K562 (cell line): ENCODE measurements around the gene MYL6B. TPM values are rescaled to one million over a fixed set of nuclear protein-coding genes. Genes with fewer than 3 reads are reported as not detected.
A peak's percentile ranks its signal among the peaks of the same experiment; 100 is the strongest.

Source experiments
- ATF1 ChIP-seq, 2 experiments: fragments of 450-650 bp in 1 of 2; IDR thresholded peaks; 2 replicates each; pipeline ENCODE4 v1.6.1; 2016; ENCODE audit warnings: missing compliant biosample characterization in 1 of 2, missing genetic modification characterization in 1 of 2
- BRD9 ChIP-seq: fragments of 450-650 bp; IDR thresholded peaks from 2 replicates; pipeline ENCODE4 v1.6.1; 2018; ENCODE audit warnings: low read depth; ENCODE audit not compliant: partially characterized antibody
- DPF2 ChIP-seq: fragments of 450-650 bp; IDR thresholded peaks from 2 replicates; pipeline ENCODE4 v1.6.1; 2016
- ETV1 ChIP-seq: fragments of 450-650 bp; conservative IDR thresholded peaks from 2 replicates; pipeline ENCODE4 v1.6.1; 2016; ENCODE audit warnings: missing genetic modification characterization, control low read depth, low read depth, missing compliant biosample characterization
- HDAC3 ChIP-seq: fragments of 450-650 bp; IDR thresholded peaks from 2 replicates; pipeline ENCODE4 v1.6.1; 2018; ENCODE audit warnings: borderline replicate concordance, mild to moderate bottlenecking, moderate library complexity; ENCODE audit not compliant: partially characterized antibody
- IRF1 ChIP-seq: sonication (generic); formaldehyde crosslinking; IDR thresholded peaks from 2 replicates; pipeline ENCODE4 v1.8.0; 2022; ENCODE audit warnings: missing genetic modification reagents, mild to moderate bottlenecking, borderline replicate concordance
- KAT8 ChIP-seq: fragments of 450-650 bp; IDR thresholded peaks from 2 replicates; pipeline ENCODE4 v1.6.1; 2016; ENCODE audit warnings: low read depth, mild to moderate bottlenecking
- MED1 ChIP-seq: sonication (generic); formaldehyde crosslinking; IDR thresholded peaks from 2 replicates; pipeline ENCODE4 v1.8.1; 2023; ENCODE audit warnings: missing genetic modification reagents, borderline replicate concordance
- MTA1 ChIP-seq: fragments of 450-650 bp; IDR thresholded peaks from 2 replicates; pipeline ENCODE4 v1.6.1; 2017; ENCODE audit warnings: borderline replicate concordance
- NR2C2 ChIP-seq, 2 experiments: fragments of 200-800 bp in 1 of 2; sonication (Bioruptor generic) in 1 of 2; sonication (generic) in 1 of 2; formaldehyde crosslinking in 1 of 2; IDR thresholded peaks; 2 replicates each; pipeline versions ENCODE4 v1.6.1 to v1.8.0; 2016 to 2022; ENCODE audit warnings: mild to moderate bottlenecking in 1 of 2, missing compliant biosample characterization in 1 of 2, missing genetic modification characterization in 1 of 2, missing genetic modification reagents in 1 of 2
- POLR2H ChIP-seq: IDR thresholded peaks from 2 replicates; pipeline ENCODE4 v1.6.1; 2016; ENCODE audit warnings: missing genetic modification characterization, low read depth, mild to moderate bottlenecking, control low read depth, missing compliant biosample characterization, moderate library complexity
- SPI1 ChIP-seq: IDR thresholded peaks from 2 replicates; pipeline ENCODE4 v1.6.1; 2011; ENCODE audit warnings: low read depth, low read length, control low read depth, borderline replicate concordance
- STAG1 ChIP-seq: sonication (generic); formaldehyde crosslinking; IDR thresholded peaks from 2 replicates; pipeline ENCODE4 v1.5.0; 2020; ENCODE audit warnings: missing genetic modification reagents, borderline replicate concordance
- TAF1 ChIP-seq: IDR thresholded peaks from 2 replicates; pipeline ENCODE4 v1.6.1; 2011; ENCODE audit warnings: mild to moderate bottlenecking, low read length, moderate library complexity; ENCODE audit not compliant: insufficient read depth, control insufficient read depth, severe bottlenecking; ENCODE audit errors: extremely low read depth
- VEZF1 ChIP-seq: fragments of 200-800 bp; sonication (Bioruptor generic); IDR thresholded peaks from 2 replicates; pipeline ENCODE4 v1.6.1; 2017; ENCODE audit warnings: missing genetic modification characterization, missing compliant biosample characterization
- ZBED1 ChIP-seq: IDR thresholded peaks from 2 replicates; pipeline ENCODE4 v1.6.1; 2014
- ZNF217 ChIP-seq: sonication (generic); formaldehyde crosslinking; IDR thresholded peaks from 2 replicates; pipeline ENCODE4 v1.8.0; 2022; ENCODE audit warnings: mild to moderate bottlenecking, missing genetic modification reagents
- ZNF384 ChIP-seq: IDR thresholded peaks from 2 replicates; pipeline ENCODE4 v1.6.1; 2012; ENCODE audit warnings: low read depth, low read length, improper control_type of control experiment
- ZNF592 ChIP-seq: fragments of 450-650 bp; IDR thresholded peaks from 2 replicates; pipeline ENCODE4 v1.6.1; 2017; ENCODE audit warnings: antibody characterized with exemption, mild to moderate bottlenecking
- polyA plus RNA-seq, 8 experiments: library from polyadenylated mRNA; depleted of rRNA in 4 of 8; stranded (reverse) in 5 of 8; unstranded in 3 of 8; fragments of >200 nt; fragmentation: Nextera tagmentation in 2 of 8; fragmentation: Illumina TruSeq in 1 of 8; extraction: Ambion mirVana in 2 of 8; extraction: Trizol in 1 of 8; gene quantifications; 2 replicates each; pipeline versions ENCODE4 v1.2.1 to v1.2.3, GENCODE V29; 2011 to 2014; ENCODE audit warnings: inconsistent platforms in 1 of 8, missing spikeins in 1 of 8
- total RNA-seq, 7 experiments: library from RNA; depleted of rRNA in 6 of 7; stranded (reverse); fragments of >200 nt in 6 of 7; fragmentation: Illumina TruSeq in 2 of 7; extraction: Trizol in 2 of 7; gene quantifications; 2 replicates each; pipeline versions ENCODE4 v1.2.1 to v1.2.3, GENCODE V29; 2011 to 2021; ENCODE audit warnings: low replicate concordance in 1 of 7
- TF ChIP-seq, protein P1 (sequence below): fragments of 450-650 bp; IDR thresholded peaks from 2 replicates; pipeline ENCODE4 v1.6.1; 2014; ENCODE audit warnings: low read depth, mild to moderate bottlenecking, moderate library complexity, borderline replicate concordance

MYL6B gene
- total and polyA plus RNA-seq, 9 of the 15 experiments (the other 6 are each of a cell fraction or from before 2014, with no cell fraction given): 42.8 to 77.3 (median 68.6) TPM

DNA sequence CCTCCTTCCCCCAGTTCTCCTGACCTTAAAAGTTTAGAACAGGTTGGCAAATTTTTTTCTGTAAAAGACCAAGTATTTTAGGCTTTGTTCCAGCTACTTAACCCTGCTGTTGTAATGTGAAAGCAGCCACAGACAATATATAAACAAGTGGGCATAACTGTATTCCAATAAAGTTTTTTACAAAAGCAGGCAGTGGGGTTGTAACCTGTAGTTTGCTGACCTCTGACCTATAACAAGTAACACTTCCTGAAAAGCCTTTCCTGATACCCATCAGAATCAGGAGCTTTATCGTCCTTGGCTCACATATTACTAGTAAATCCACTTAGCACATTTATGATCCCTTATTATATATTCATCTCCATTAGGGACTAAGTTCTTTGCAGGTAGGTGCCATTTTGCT lies 50.0 kb downstream of the MYL6B start (continued):
- TF ChIP-seq ZNF592 (peak; percentile 70), ZNF384 (peak; percentile 54; the same call in 1 of the 2 replicates), NR2C2 (CRISPR knock-in tag; IDR thresholded peaks at IDR 0.05) (no peak), NR2C2 (tag; IDR thresholded peaks at IDR 0.05) (peak; percentile 97), SPI1 (0 out of 2 replicates have a peak, but pooled peaks have one; percentile 14), VEZF1 (CRISPR knock-in tag) (peak; percentile 24; the same call in 1 of the 2 replicates), POLR2H (0 out of 2 replicates have a peak, but pooled peaks have one; percentile 37), ETV1 (tag) (0 out of 2 replicates have a peak, but pooled peaks have one; percentile 25), IRF1 (CRISPR knock-in tag) (no peak), MED1 (CRISPR knock-in tag) (no peak), HDAC3 (peak; percentile 52), MTA1 (0 out of 2 replicates have a peak, but pooled peaks have one; percentile 43), BRD9 (no peak), ATF1 (CRISPR knock-in tag; IDR thresholded peaks at IDR 0.05) (no peak), ATF1 (tag; IDR thresholded peaks at IDR 0.05) (0 out of 2 replicates have a peak, but pooled peaks have one; percentile 14), ZNF217 (CRISPR knock-in tag) (no peak), KAT8 (0 out of 2 replicates have a peak, but pooled peaks have one; percentile 24), DPF2 (0 out of 2 replicates have a peak, but pooled peaks have one; percentile 18), ZBED1 (no peak), TAF1 (no peak), STAG1 (CRISPR knock-in tag) (no peak)
- TF ChIP-seq, protein P1, sequence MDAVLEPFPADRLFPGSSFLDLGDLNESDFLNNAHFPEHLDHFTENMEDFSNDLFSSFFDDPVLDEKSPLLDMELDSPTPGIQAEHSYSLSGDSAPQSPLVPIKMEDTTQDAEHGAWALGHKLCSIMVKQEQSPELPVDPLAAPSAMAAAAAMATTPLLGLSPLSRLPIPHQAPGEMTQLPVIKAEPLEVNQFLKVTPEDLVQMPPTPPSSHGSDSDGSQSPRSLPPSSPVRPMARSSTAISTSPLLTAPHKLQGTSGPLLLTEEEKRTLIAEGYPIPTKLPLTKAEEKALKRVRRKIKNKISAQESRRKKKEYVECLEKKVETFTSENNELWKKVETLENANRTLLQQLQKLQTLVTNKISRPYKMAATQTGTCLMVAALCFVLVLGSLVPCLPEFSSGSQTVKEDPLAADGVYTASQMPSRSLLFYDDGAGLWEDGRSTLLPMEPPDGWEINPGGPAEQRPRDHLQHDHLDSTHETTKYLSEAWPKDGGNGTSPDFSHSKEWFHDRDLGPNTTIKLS: no peak
